ENCODE measurements around the gene ADAMTS14. TPM values are rescaled to one million over a fixed set of nuclear protein-coding genes. Genes with fewer than 3 reads are reported as not detected.

Gene ADAMTS14
- total RNA-seq, 1 experiment from 2014 or later = 2.1 TPM

DNA sequence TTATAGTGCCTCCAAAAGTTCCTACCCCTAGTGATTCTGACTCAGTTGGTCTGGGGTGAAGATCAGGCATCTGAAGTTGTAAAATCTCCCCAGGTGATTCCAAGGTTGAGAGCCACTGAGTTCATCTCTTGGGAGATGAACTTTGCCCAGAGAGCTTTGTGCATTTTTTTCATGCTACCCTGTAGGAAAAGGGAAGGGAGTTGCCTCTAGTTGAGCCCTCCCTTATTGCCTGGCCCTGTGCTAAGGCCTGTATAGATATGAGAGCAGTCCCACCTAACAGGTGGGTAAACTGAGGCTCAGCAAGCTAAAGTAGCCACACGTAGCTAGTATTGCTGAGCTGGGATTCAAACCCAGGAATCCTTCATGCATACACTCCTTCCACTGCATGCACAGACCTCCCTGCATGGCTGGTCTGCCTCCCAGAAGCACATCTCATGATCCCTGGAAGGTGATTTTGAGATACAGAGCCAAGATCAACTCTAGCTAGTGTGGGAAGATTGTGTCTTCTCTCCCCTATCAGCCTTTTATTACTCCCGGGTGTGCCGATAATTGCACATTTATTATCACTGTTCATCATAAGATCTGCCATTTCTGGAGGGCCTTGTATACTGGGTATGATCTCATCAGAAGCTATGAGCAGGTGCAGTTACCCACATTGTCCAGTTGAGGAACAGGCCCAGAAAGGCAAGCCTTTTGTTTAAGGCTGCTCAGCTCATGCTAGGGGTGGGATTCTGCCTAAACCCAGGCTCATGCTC lies 65.9 kb downstream of the ADAMTS14 start:
- peak; percentile 24 for ATAC-seq

GRCh38 chr10:70738761-70739121 lies 66.4 kb downstream of the ADAMTS14 start:
- H3K27ac Mint-ChIP-seq = no peak overlapping the region
- POLR2A ChIA-PET = no interaction called here
- no peaks in the 10 kb centered on the region for H3K27me3 Mint-ChIP-seq (ENCODE audit: low read depth)
- no peaks in the 10 kb centered on the region for H3K36me3 Mint-ChIP-seq
- CTCF ChIA-PET = interaction anchor here (0.6 to 1.3 kb wide), 6 partner anchors 16 to 284 kb away, joined by 3 to 4 read pairs (median 3); no protein-coding TSS in a partner anchor
- ATAC-seq = no peak
- H3K4me3 Mint-ChIP-seq = no peak overlapping the region
- H3K4me1 Mint-ChIP-seq = 0 out of 2 replicates have a peak, but pooled peaks cover 2% of the 10 kb centered on the region
- DNase-seq (ENCODE audit: low spot score) = no peak
- no peaks in the 10 kb centered on the region for H3K9me3 Mint-ChIP-seq
- no peak for TF ChIP-seq ERG (CRISPR knock-in tag; IDR thresholded peaks at IDR 0.05)
- TF ChIP-seq E2F4 (CRISPR knock-in tag; IDR thresholded peaks at IDR 0.05; ENCODE audit: borderline replicate concordance, low read depth) = no peak
- TF ChIP-seq FOXP4 (CRISPR knock-in tag; IDR thresholded peaks at IDR 0.05) = no peak
- TF ChIP-seq NR3C1 (CRISPR knock-in tag; conservative IDR thresholded peaks at IDR 0.05; ENCODE audit: low read depth) = no peak
- no peak for TF ChIP-seq TEAD4 (CRISPR knock-in tag; IDR thresholded peaks at IDR 0.05)
- TF ChIP-seq ZNF416 (CRISPR knock-in tag; IDR thresholded peaks at IDR 0.05) = no peak
- TF ChIP-seq RORB (CRISPR knock-in tag; IDR thresholded peaks at IDR 0.05) = no peak
- no peak for TF ChIP-seq ZMAT4 (CRISPR knock-in tag; IDR thresholded peaks at IDR 0.05)
- TF ChIP-seq NFE2L1 (CRISPR knock-in tag; IDR thresholded peaks at IDR 0.05) = no peak
- TF ChIP-seq ZNF423 (CRISPR knock-in tag; IDR thresholded peaks at IDR 0.05) = no peak
- TF ChIP-seq, protein P1, sequence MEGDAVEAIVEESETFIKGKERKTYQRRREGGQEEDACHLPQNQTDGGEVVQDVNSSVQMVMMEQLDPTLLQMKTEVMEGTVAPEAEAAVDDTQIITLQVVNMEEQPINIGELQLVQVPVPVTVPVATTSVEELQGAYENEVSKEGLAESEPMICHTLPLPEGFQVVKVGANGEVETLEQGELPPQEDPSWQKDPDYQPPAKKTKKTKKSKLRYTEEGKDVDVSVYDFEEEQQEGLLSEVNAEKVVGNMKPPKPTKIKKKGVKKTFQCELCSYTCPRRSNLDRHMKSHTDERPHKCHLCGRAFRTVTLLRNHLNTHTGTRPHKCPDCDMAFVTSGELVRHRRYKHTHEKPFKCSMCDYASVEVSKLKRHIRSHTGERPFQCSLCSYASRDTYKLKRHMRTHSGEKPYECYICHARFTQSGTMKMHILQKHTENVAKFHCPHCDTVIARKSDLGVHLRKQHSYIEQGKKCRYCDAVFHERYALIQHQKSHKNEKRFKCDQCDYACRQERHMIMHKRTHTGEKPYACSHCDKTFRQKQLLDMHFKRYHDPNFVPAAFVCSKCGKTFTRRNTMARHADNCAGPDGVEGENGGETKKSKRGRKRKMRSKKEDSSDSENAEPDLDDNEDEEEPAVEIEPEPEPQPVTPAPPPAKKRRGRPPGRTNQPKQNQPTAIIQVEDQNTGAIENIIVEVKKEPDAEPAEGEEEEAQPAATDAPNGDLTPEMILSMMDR (IDR thresholded peaks at IDR 0.05) = no peak

More for the DNA sequence above, 65.9 kb downstream of the ADAMTS14 start:
- ChIA-PET CTCF (interaction anchor here (0.9 to 1.3 kb wide), 3 partner anchors 16 to 179 kb away, joined by 3 read pairs; no protein-coding TSS in a partner anchor), POLR2A (no interaction called here)
- H3K36me3 Mint-ChIP-seq = no peaks in the 10 kb centered on the region
- H3K27me3 Mint-ChIP-seq (ENCODE audit: low read depth) = no peaks in the 10 kb centered on the region
- H3K4me3 Mint-ChIP-seq = no peak overlapping the region
- TF ChIP-seq, protein P2, sequence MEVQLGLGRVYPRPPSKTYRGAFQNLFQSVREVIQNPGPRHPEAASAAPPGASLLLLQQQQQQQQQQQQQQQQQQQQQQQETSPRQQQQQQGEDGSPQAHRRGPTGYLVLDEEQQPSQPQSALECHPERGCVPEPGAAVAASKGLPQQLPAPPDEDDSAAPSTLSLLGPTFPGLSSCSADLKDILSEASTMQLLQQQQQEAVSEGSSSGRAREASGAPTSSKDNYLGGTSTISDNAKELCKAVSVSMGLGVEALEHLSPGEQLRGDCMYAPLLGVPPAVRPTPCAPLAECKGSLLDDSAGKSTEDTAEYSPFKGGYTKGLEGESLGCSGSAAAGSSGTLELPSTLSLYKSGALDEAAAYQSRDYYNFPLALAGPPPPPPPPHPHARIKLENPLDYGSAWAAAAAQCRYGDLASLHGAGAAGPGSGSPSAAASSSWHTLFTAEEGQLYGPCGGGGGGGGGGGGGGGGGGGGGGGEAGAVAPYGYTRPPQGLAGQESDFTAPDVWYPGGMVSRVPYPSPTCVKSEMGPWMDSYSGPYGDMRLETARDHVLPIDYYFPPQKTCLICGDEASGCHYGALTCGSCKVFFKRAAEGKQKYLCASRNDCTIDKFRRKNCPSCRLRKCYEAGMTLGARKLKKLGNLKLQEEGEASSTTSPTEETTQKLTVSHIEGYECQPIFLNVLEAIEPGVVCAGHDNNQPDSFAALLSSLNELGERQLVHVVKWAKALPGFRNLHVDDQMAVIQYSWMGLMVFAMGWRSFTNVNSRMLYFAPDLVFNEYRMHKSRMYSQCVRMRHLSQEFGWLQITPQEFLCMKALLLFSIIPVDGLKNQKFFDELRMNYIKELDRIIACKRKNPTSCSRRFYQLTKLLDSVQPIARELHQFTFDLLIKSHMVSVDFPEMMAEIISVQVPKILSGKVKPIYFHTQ (CRISPR knock-in tag; IDR thresholded peaks at IDR 0.05) = no peak
- TF ChIP-seq NFYB (CRISPR knock-in tag; conservative IDR thresholded peaks at IDR 0.05; ENCODE audit: low read depth) = no peak
- TF ChIP-seq NR3C1 (CRISPR knock-in tag; conservative IDR thresholded peaks at IDR 0.05; ENCODE audit: low read depth) = no peak
- TF ChIP-seq AFF4 (CRISPR knock-in tag; IDR thresholded peaks at IDR 0.05; ENCODE audit: borderline replicate concordance) = no peak
- TF ChIP-seq NR1H2 (CRISPR knock-in tag; IDR thresholded peaks at IDR 0.05) = no peak
- no peak for DNase-seq (ENCODE audit: low spot score)
- H3K27ac Mint-ChIP-seq = no peak overlapping the region
- no peaks in the 10 kb centered on the region for H3K9me3 Mint-ChIP-seq
- H3K4me1 Mint-ChIP-seq = 0 out of 2 replicates have a peak, but pooled peaks cover 2% of the 10 kb centered on the region

Measured in WTC11 (cell line).